Measurements from ENCODE around the gene PABPC5.

The PABPC5 gene

DNA sequence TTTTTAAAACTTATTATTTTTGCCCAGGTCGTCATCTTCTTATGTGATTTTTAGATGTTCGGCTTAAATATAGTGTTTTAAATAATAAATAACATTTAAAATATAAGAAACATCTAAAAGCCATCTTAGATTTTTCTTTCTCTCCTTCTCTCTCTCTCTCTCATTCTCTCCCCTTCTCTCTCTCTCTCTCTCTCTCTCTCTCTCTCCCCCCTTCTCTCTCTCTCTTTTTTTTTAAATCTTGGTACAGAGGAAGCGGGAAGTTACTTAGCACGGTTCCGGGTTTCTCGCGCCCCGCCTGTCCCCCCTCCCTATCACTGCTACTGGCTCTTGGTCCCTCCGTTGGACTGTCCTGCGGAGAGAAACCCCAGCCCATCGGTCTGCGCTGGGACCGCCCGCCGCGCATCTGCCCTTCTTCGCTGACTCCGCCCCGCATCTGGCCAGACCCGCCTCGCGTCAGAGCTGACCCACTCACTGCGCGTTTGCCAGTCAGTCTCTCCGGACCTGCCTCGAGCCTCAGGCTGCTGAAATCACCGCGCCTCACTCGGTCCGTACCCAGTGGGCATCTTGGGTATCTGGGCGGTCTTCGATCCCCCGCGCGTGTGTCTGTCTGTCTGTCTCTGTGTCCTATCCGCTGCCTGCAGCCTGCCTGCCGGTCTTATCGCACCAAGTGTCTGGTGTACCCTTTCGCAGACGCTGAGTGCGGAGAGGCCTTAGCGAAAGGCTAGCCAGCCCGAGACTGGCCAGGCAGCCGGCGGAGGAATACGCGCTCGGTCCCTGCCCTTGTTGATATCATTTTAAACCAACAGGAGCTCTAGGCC, at the start of gene PABPC5:
TSS of gene PABPC5 (plus strand) at position 489 of the 818 bp plus-strand sequence. CDS start 739 bp downstream, outside the sequence.
- peak; percentile 24 for DNase-seq

DNA sequence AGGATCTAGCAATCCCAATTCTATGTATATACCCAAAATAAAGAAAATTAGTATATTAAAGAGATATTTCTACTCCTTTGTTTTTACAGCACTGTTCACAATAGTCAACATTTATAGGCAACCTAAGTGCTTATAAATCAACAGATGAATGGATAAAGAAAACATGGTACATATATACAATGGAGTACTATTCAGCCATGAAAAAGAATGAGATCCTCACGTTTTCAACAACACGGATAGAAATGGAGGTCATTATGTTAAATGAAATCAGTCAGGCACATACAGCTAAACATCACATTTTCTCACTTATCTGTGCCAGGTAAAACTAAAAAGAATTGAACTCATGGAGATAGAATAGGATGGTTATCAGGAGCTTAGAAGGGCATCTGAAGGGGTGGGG, 45.6 kb upstream of the PABPC5 start:
- no peak for DNase-seq

DNA sequence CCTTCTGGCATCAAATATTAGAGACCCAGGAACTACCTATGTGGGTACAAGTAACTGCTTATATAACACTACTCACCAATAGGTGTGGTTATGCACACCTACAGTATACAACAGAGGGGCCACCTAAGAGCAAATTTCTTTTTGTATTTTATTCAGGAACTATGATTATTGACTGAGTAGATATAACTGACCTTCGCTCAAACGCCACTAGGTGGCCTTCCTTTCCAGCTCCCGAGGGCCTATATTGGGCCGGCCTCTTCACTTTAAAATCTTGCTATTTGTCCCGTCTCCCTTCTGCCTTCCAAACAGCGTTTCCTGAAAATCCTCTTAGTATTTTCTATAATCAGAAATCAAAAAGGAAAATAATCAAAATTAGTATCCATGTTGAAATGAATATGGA, 19.9 kb upstream of the PABPC5 start:
- peak; percentile 21 for DNase-seq

DNA sequence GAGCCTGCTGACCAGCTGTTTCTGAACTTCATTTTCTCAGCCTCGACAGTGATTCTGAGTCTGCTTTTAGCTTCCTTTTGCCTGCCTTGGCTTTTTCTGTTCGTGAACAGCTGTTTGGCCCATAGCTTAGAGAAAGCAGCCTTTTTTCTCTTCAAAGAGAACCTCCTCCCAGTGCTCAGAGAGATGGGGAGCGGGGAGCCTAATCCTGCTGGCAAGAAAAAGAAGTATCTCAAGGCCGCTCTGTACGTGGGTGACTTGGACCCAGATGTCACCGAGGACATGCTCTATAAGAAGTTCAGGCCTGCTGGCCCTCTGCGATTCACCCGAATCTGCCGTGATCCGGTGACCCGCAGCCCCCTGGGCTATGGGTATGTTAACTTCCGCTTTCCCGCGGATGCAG, 756 bp downstream of the PABPC5 start:
- DNase-seq: no peak

All from NCI-H82 (cell line).